AG10803 (cell line): ENCODE measurements around the gene KCNMA1.

ENCODE experiments used
- DNase-seq: peaks from one replicate; pipeline ENCODE4 v3.0.0; 2010; ENCODE audit warnings: low read depth
- H3K4me3 ChIP-seq: 2 replicates; pipeline ENCODE4 v1.5.1; 2011; ENCODE audit warnings: mild to moderate bottlenecking, low read length, control low read depth
- CTCF ChIP-seq: conservative IDR thresholded peaks from 2 replicates; pipeline ENCODE4 v1.5.1; 2011; ENCODE audit warnings: mild to moderate bottlenecking, low read length, control low read depth, inconsistent platforms

The KCNMA1 gene

GRCh38 chr10:77249901-77250459, 387.6 kb downstream of the KCNMA1 start:
- TF ChIP-seq CTCF: no peak
- DNase-seq: no peak
- no peak overlapping the region for H3K4me3 ChIP-seq

- TF ChIP-seq CTCF: no peak
- H3K4me3 ChIP-seq: no peak overlapping the region
- no peak for DNase-seq
Observed at GRCh38 chr10:77248104-77248790, 389.4 kb downstream of the KCNMA1 start.

- no peak overlapping the region for H3K4me3 ChIP-seq
- TF ChIP-seq CTCF: no peak
- peak; percentile 21 for DNase-seq
Observed at GRCh38 chr10:77247031-77247990, 390.3 kb downstream of the KCNMA1 start.

GRCh38 chr10:77245953-77246352, 391.7 kb downstream of the KCNMA1 start:
- TF ChIP-seq CTCF: no peak
- DNase-seq: peak; percentile 85
- H3K4me3 ChIP-seq: no peak overlapping the region

GRCh38 chr10:77244746-77245145, 392.9 kb downstream of the KCNMA1 start:
- peak; percentile 26 for DNase-seq
- TF ChIP-seq CTCF: no peak
- H3K4me3 ChIP-seq: no peak overlapping the region

GRCh38 chr10:77244286-77244685, 393.3 kb downstream of the KCNMA1 start:
- DNase-seq: no peak
- no peak overlapping the region for H3K4me3 ChIP-seq
- TF ChIP-seq CTCF: no peak

GRCh38 chr10:77241350-77241725, 396.3 kb downstream of the KCNMA1 start:
- H3K4me3 ChIP-seq: no peak overlapping the region
- TF ChIP-seq CTCF: no peak
- no peak for DNase-seq
